Suprapubic skin (tissue), 4 donors: Measurements from ENCODE around the gene HIP1. TPM values are rescaled to one million over a fixed set of nuclear protein-coding genes. Genes with fewer than 3 reads are reported as not detected.

Experiments used
- DNase-seq, 2 donors: peaks; one replicate each; pipeline ENCODE4 v3.0.0-alpha.2; 2019; ENCODE audit warnings: low spot score in 2 of 2
- H3K27ac ChIP-seq: fragments of 200-600 bp; sonication (generic); one replicate; pipeline ENCODE4 v1.5.1; 2019
- H3K27me3 ChIP-seq: fragments of 200-600 bp; sonication (generic); one replicate; pipeline ENCODE4 v1.5.1; 2019
- H3K36me3 ChIP-seq: fragments of 200-600 bp; sonication (generic); one replicate; pipeline ENCODE4 v1.5.1; 2019
- H3K4me1 ChIP-seq: fragments of 200-600 bp; sonication (generic); one replicate; pipeline ENCODE4 v1.5.1; 2019
- H3K4me3 ChIP-seq: fragments of 200-600 bp; sonication (generic); one replicate; pipeline ENCODE4 v1.5.1; 2019; ENCODE audit warnings: mild to moderate bottlenecking
- H3K9me3 ChIP-seq: fragments of 200-600 bp; sonication (generic); one replicate; pipeline ENCODE4 v1.5.1; 2019
- EP300 ChIP-seq: sonication (generic); formaldehyde crosslinking; IDR thresholded peaks from one replicate; pipeline ENCODE4 v1.6.1; 2017; ENCODE audit warnings: antibody characterized with exemption
- POLR2A ChIP-seq, 2 donors: fragments of 450-650 bp; IDR thresholded peaks; one replicate each; pipeline ENCODE4 v1.6.1; 2017; ENCODE audit warnings: antibody characterized with exemption in 2 of 2, mild to moderate bottlenecking in 2 of 2, moderate library complexity in 2 of 2
- POLR2AphosphoS5 ChIP-seq, 3 donors: sonication (generic); formaldehyde crosslinking; IDR thresholded peaks; one replicate each; pipeline ENCODE4 v1.6.1; 2017; ENCODE audit warnings: antibody characterized with exemption in 3 of 3
- WGBS: methylation state at CpG from one replicate; pipeline ENCODE4 v1.1.5; 2018; 5-methylcytosine and 5-hydroxymethylcytosine counted together
- total RNA-seq, 4 donors: library from RNA; depleted of rRNA; stranded (reverse); fragments of >200 nt; gene quantifications; one replicate each; pipeline ENCODE4 v1.1.0, GENCODE V29; 2016
- TF ChIP-seq, protein P1 (sequence below), 2 donors: fragments of 200-600 bp in 1 of 2; fragments of 450-650 bp in 1 of 2; sonication (generic) in 1 of 2; IDR thresholded peaks; one replicate each; pipeline ENCODE4 v1.5.1; 2016 to 2019; ENCODE audit warnings: antibody characterized with exemption in 2 of 2, mild to moderate bottlenecking in 1 of 2, moderate library complexity in 1 of 2

Gene HIP1
- total RNA-seq, 4 donors from 2014 or later = 16.0 to 29.4 (median 22.3) TPM

DNA sequence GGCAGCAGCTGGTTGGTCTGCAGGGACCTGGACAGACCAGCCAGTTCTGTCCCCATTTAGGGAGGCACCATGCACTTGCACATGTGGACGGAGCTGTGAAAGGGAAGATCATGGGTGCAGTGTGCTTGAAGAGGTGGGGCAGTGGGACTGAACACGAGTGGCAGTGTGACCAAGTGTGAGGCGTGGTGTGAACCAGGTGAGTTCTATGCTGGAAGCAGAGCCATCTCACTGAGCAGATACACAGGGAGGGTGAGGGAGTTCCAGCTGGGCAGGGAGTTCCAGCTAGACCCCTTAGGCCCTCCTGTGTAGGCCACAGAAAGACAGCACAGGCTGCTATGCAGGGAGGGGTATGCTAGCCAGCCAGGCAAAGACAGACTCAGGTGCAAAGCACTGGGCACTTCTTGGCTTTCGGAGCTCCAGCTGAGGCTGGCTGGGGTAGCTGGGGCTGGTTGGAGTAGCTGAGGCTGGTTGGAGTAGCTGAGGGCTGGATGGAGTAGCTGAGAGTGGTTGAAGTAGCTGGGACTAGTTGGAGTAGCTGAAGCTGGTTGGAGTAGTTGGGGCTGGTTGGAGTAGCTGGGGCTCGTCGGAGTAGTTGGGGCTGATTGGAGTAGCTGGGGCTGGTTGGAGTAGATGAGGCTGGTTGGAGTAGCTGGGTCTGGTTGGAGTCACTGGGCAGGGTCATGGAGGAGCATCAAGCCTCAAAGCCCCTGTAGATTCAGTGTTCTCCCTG lies 90.9 kb downstream of the HIP1 start:
- Histone ChIP-seq H3K36me3 (no peaks in the 10 kb centered on the region), H3K4me1 (peaks cover 18% of the 10 kb centered on the region), H3K27ac (no peak overlapping the region), H3K9me3 (peaks cover 3% of the 10 kb centered on the region), H3K27me3 (no peaks in the 10 kb centered on the region), H3K4me3 (no peak overlapping the region)
- TF ChIP-seq POLR2A (IDR thresholded peaks at IDR 0.05) (no peak), POLR2AphosphoS5 (IDR thresholded peaks at IDR 0.05) (no peak), EP300 (no peak)
- TF ChIP-seq, protein P1, sequence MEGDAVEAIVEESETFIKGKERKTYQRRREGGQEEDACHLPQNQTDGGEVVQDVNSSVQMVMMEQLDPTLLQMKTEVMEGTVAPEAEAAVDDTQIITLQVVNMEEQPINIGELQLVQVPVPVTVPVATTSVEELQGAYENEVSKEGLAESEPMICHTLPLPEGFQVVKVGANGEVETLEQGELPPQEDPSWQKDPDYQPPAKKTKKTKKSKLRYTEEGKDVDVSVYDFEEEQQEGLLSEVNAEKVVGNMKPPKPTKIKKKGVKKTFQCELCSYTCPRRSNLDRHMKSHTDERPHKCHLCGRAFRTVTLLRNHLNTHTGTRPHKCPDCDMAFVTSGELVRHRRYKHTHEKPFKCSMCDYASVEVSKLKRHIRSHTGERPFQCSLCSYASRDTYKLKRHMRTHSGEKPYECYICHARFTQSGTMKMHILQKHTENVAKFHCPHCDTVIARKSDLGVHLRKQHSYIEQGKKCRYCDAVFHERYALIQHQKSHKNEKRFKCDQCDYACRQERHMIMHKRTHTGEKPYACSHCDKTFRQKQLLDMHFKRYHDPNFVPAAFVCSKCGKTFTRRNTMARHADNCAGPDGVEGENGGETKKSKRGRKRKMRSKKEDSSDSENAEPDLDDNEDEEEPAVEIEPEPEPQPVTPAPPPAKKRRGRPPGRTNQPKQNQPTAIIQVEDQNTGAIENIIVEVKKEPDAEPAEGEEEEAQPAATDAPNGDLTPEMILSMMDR (IDR thresholded peaks at IDR 0.05) = no peak
- WGBS = 95% methylated on average over 6 of the region's 6 CpGs
- no peak for DNase-seq

DNA sequence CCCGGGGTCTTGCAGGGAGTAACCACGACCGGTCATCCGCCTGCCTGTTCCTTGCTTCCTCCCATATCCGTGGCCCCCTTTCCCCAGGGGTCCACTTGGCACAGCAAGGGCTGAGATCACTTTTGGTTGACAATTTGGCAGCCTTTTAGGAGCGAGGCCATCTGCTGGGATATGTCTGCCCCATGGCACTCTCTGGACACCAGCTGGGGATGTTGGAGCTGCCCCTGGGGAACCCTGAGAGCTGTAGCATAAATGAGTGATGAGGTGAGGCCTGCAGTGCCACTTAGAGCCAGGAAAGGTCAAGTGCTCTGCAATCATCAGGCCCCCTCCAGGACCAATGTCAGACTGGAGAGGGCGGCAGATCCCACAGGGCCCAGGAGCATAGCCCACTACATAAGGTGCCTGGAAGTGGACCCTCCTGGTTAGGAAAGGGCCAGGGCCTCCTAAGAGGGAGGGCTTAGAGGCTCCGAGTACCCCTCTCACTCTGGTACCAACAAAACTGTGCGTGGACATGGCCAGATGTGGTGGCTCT lies 92.1 kb downstream of the HIP1 start:
- Histone ChIP-seq H3K27ac (no peak overlapping the region), H3K36me3 (no peaks in the 10 kb centered on the region), H3K9me3 (peaks cover 3% of the 10 kb centered on the region), H3K4me1 (peaks cover 18% of the 10 kb centered on the region), H3K27me3 (no peaks in the 10 kb centered on the region), H3K4me3 (no peak overlapping the region)
- 84% methylated on average over 5 of the region's 9 CpGs for whole genome bisulfite sequencing
- DNase-seq = no peak
- TF ChIP-seq, protein P1 (IDR thresholded peaks at IDR 0.05) = no peak
- TF ChIP-seq POLR2A (IDR thresholded peaks at IDR 0.05) (no peak), POLR2AphosphoS5 (IDR thresholded peaks at IDR 0.05) (no peak), EP300 (no peak)

DNA sequence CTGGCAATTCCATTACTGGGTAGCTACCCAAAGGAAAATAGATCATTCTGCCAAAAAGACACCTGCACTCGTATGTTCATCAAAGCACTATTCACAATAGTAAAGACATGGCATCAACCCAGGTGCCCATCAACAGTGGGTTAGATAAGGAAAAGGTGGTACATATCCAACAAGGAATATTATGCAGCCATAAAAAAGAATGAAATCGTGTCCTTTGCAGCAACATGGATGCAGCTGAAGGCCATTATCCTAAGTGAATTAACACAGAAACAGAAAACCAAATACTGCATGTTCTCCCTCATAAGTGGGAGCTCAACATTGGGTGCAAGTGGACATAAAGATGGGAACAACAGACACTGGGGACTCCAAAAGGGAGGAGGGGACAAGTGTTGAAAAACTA lies 93.2 kb downstream of the HIP1 start:
- TF ChIP-seq POLR2A (IDR thresholded peaks at IDR 0.05) (no peak), EP300 (no peak), POLR2AphosphoS5 (IDR thresholded peaks at IDR 0.05) (no peak)
- TF ChIP-seq, protein P1 (IDR thresholded peaks at IDR 0.05) = no peak
- H3K27me3 ChIP-seq = no peaks in the 10 kb centered on the region

DNA sequence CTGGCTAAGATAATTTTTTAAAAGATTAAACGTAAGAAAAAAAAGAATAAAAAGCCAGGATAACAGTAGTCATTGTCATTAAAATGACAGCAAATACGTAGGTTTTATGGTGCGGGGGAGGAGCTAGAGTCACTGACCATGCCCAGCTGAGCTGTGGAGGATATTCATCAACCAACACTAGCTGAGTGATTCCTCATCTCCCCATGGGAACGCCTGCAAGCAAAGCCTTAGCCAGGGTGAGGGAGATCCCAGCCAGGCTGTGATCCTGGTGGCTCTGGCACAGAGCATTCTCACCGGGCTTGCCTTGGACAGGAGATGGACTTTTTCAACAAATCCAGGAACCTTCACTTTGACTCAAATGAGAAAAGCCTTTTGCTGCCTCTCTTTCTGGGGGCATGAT lies 94.2 kb downstream of the HIP1 start:
- H3K27ac ChIP-seq = no peak overlapping the region
- H3K9me3 ChIP-seq = peaks cover 3% of the 10 kb centered on the region
- H3K4me1 ChIP-seq = peaks cover 9% of the 10 kb centered on the region
- H3K4me3 ChIP-seq = no peak overlapping the region
- H3K27me3 ChIP-seq = no peaks in the 10 kb centered on the region
- 84% methylated on average over 5 of the region's 5 CpGs for WGBS
- H3K36me3 ChIP-seq = no peaks in the 10 kb centered on the region
- TF ChIP-seq EP300 (no peak), POLR2A (IDR thresholded peaks at IDR 0.05) (no peak), POLR2AphosphoS5 (IDR thresholded peaks at IDR 0.05) (no peak)
- TF ChIP-seq, protein P1 (IDR thresholded peaks at IDR 0.05) = no peak
- DNase-seq = no peak

More for the DNA sequence above, 93.2 kb downstream of the HIP1 start:
- Histone ChIP-seq H3K4me3 (no peak overlapping the region), H3K4me1 (peaks cover 12% of the 10 kb centered on the region), H3K9me3 (peaks cover 3% of the 10 kb centered on the region), H3K36me3 (no peaks in the 10 kb centered on the region), H3K27ac (no peak overlapping the region)
- DNase-seq = no peak
- 92% methylated on average over 2 of the region's 2 CpGs for WGBS

DNA sequence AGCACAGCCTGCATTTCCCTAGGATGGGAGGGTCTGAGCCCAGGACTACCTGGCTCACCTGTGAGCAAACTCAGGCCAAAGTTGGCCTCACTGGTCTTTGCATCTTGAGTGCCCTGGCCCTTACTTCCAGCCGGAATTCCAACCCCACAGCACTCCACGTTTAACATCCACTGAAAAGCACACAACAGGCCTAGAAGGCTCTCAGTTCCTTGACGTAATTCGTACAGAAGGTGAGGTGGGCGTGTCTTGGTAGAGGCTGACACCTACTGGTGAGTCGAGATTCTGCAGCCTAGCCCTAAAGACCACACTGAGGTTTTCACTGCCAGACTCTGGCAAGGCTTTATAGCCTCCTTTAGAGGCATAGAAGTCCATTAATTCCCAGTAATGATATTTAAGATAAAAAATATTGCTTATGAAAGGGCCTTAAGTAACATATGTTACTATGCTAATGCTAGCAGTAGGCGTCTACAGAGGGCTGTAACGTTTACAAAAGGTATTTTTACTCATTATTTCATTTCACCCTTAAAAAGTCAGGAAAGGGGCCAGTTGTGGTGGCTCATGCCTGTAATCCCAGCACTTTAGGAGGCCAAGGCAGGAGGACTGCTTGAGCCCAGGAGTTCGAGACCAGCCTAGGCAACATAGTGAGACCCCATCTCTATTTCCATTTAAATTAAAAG lies 95.8 kb downstream of the HIP1 start:
- no peak for DNase-seq
- no peaks in the 10 kb centered on the region for H3K27me3 ChIP-seq
- H3K27ac ChIP-seq = no peak overlapping the region
- no peak overlapping the region for H3K4me3 ChIP-seq
- 72% methylated on average over 9 of the region's 9 CpGs for WGBS
- no peaks in the 10 kb centered on the region for H3K36me3 ChIP-seq
- TF ChIP-seq, protein P1 (IDR thresholded peaks at IDR 0.05) = peak in 1 of 2 donors; percentile 57
- TF ChIP-seq POLR2A (IDR thresholded peaks at IDR 0.05) (no peak), POLR2AphosphoS5 (IDR thresholded peaks at IDR 0.05) (no peak), EP300 (no peak)
- peaks cover 3% of the 10 kb centered on the region for H3K9me3 ChIP-seq
- peaks cover 19% of the 10 kb centered on the region for H3K4me1 ChIP-seq
